Activated T-cell treated with anti-CD3 and anti-CD28 coated beads, Interleukin-2, amount 50 U/mL, for 72 hours (primary cell): Measurements from ENCODE around the gene P2RY14. TPM values are rescaled to one million over a fixed set of nuclear protein-coding genes. Genes with fewer than 3 reads are reported as not detected.

ENCODE experiments used
- ATAC-seq, 2 donors: fragments of 150-1000 bp; cut with Tn5 transposase; replicated peaks in 1 of 2; 2 replicates each; pipeline ENCODE4 v1.10.0; 2021; ENCODE audit warnings: moderate library complexity in 2 of 2, mild to moderate bottlenecking in 1 of 2
- DNase-seq, 2 donors: peaks; one replicate each; pipeline ENCODE4 v3.0.0; 2021 to 2022; ENCODE audit warnings: mixed read lengths in 1 of 2
- H3K27ac Mint-ChIP-seq: one replicate; pipeline ENCODE4 v1.8.0; 2022; ENCODE audit warnings: mild to moderate bottlenecking, moderate library complexity, mixed read lengths
- H3K27me3 Mint-ChIP-seq: one replicate; pipeline ENCODE4 v1.8.0; 2022; ENCODE audit warnings: low read depth, mixed read lengths
- H3K36me3 Mint-ChIP-seq, 2 donors: one replicate each; pipeline ENCODE4 v1.8.0; 2022; ENCODE audit warnings: mixed read lengths in 2 of 2, mild to moderate bottlenecking in 1 of 2; ENCODE audit not compliant: insufficient read depth in 2 of 2
- H3K4me1 Mint-ChIP-seq: one replicate; pipeline ENCODE4 v1.8.0; 2022; ENCODE audit warnings: low read depth, mixed read lengths
- H3K4me3 Mint-ChIP-seq, 2 donors: one replicate each; pipeline ENCODE4 v1.8.0; 2022; ENCODE audit warnings: mild to moderate bottlenecking in 2 of 2, mixed read lengths in 2 of 2, moderate library complexity in 2 of 2
- H3K9me3 Mint-ChIP-seq, 2 donors: one replicate each; pipeline ENCODE4 v1.8.0; 2022; ENCODE audit warnings: mixed read lengths in 2 of 2
- total RNA-seq, 2 donors: library from RNA; stranded (reverse); gene quantifications; one replicate each; pipeline ENCODE4 v1.2.3, GENCODE V29; 2022

Gene P2RY14
- total RNA-seq, 2 donors from 2014 or later = 0.34 to 0.51 TPM

DNA sequence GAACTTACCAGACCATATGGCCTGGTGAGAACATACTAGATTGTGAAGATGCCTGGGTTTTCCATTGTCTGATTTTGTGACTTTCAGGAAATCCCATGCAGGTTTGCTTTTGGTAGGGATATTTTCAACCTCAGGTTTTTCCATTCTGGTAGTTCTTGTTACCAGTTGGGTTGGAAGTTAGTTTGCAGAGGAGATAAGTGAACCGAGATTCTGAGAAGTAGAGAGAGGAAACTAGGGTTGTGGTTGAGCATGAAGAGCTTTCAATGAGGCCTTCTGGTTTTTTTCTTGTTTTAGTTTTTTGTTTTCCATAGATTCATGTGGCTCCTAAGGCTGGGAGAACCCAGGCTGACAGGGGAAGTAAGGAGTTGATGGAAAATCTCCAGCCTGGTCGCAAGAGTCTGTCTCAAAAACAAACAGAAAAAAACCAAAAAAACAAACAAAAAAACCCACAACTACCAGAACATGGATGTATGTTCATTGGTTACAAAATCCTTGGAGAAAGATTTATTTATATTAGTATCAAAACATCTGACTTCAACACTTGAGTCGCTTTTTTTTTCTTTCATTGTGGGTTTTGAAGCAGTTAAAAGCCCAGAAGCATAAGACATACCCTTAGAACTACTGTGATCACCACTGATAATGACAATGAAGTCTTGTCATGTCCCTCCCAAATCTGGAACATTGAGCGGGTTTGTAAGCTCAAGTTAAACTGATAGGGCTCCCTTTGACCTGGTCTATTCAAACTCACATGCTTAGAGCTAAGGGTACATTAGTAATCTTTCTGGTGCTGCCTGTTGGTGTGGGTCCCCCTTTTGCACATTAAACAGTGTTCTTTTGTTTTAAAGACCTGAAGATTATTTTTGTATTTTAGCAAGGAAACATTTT is 78.5 kb downstream of the P2RY14 start:
- H3K27me3 Mint-ChIP-seq = no peaks in the 10 kb centered on the region
- H3K36me3 Mint-ChIP-seq = peaks cover 16 to 40% of the 10 kb centered on the region in 2 donors
- ATAC-seq = peak in 1 of 2 donors; percentile 15
- peaks cover 71% of the 10 kb centered on the region for H3K4me1 Mint-ChIP-seq
- peak overlapping the region; percentile 85 to 97 for H3K4me3 Mint-ChIP-seq
- H3K9me3 Mint-ChIP-seq = no peaks in the 10 kb centered on the region
- DNase-seq = peak in 1 of 2 donors; percentile 13
- peak overlapping the region; percentile 97 for H3K27ac Mint-ChIP-seq

DNA sequence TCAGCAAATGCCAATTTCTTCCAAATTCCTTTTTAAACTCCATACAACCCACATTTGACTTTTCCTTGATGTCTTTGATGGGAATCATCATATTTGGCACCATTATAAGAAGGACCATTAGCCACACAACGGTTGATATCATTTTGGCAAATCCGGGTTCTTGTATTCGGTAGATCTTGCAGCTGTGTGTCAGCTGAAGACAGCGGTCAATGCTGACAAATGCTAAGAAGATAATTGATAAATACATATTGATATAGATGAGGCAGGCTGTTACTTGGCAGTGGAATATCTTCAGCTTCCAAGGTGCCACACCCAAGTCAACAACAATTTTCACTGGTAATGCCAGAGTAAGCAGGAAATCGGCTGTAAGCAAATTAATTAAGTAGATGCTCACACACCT is 79.5 kb downstream of the P2RY14 start:
- Mint-ChIP-seq H3K9me3 (peaks cover 0 to 3% of the 10 kb centered on the region in 2 donors), H3K36me3 (peaks cover 19 to 46% of the 10 kb centered on the region in 2 donors), H3K27ac (peak overlapping the region; percentile 97), H3K4me1 (peaks cover 69% of the 10 kb centered on the region), H3K4me3 (peak overlapping the region; percentile 85 to 97), H3K27me3 (no peaks in the 10 kb centered on the region)
- no peak for DNase-seq
- no peak for ATAC-seq

DNA sequence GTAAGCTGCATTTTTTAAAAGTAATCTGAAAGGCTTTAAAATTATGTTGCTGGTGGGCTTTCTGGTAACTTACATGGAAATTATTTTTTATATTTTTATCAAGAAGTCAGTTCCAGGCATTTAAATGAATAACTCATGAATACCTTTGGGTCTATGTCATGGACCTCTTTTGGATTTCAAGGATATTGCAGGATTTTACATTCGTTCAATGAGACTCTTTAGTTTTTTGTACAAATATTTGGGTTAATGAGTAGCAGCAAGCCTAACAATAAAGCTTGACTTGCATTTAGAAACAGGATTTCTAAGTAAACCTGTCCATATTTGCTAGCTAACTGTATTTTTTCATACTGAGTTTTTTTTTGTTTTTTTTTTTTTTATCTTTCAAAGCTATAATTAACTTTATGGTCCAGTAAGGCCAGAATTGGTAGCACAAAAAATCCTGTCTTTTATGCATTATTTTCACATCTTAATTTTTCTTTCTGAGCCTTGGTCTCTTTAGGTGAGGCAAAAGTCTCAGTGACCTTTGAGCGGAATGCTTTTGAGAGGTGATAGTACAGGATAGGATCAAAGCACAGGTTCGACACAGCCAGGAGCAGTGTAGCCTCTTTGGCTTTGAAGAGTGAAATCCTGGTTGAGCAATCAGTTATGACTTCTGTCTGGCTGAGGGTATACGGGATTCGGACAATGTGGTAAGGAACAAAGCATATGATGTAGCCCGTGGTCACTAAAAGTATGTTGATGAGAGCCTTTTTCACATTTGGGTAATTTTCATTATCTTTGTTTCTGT is 80.2 kb downstream of the P2RY14 start:
- H3K36me3 Mint-ChIP-seq = peaks cover 21 to 49% of the 10 kb centered on the region in 2 donors
- peaks cover 72% of the 10 kb centered on the region for H3K4me1 Mint-ChIP-seq
- no peaks in the 10 kb centered on the region for H3K27me3 Mint-ChIP-seq
- peak overlapping the region; percentile 97 for H3K27ac Mint-ChIP-seq
- no peak for ATAC-seq
- peaks cover 0 to 5% of the 10 kb centered on the region in 2 donors for H3K9me3 Mint-ChIP-seq
- H3K4me3 Mint-ChIP-seq = peak overlapping the region; percentile 85 to 97
- no peak for DNase-seq

DNA sequence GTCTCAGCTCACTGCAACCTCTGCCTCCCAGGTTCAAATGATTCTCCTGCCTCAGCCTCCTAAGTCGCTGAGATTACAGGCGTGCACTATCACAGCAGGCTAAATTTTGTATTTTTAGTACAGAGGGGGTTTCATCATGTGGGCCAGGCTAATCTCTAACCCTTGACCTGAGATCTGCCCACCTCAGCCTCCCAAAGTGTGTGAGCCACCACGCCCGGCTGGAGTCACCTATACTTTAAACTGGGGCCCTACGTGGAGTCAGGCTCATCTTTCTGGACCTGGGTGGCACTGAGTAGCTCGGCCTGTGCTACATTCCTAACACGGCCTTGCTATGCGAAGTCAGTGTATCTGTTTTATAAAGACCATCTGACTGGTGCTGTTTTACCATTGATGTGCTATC is 81.1 kb downstream of the P2RY14 start:
- ATAC-seq (no peak), DNase-seq (no peak)
- Mint-ChIP-seq H3K36me3 (peaks cover 23 to 54% of the 10 kb centered on the region in 2 donors), H3K27ac (no peak overlapping the region), H3K27me3 (no peaks in the 10 kb centered on the region), H3K9me3 (peaks cover 1 to 7% of the 10 kb centered on the region in 2 donors), H3K4me3 (no peak overlapping the region), H3K4me1 (peaks cover 81% of the 10 kb centered on the region)

DNA sequence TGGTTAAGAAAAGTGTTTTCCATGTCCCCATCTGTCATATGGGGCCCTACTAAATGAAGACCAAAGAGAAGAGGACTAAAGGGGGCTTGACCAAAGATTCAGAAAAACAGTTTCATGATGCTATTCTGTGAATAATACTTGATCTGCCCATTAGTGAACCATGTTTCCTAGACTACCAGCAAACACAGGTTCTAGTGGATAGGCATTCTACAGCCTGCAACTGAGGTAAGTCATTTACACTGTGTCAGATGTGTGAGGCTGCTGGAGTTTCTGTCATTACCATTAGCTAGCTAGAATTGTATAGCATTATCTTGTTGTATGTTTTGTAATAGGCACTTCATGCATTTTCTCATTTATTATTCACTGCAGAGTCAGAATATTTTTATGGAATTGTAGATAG is 81.9 kb downstream of the P2RY14 start:
- Mint-ChIP-seq H3K4me1 (peaks cover 86% of the 10 kb centered on the region), H3K27me3 (no peaks in the 10 kb centered on the region), H3K4me3 (peak overlapping the region in 1 of 2 donors; percentile 46), H3K27ac (peak overlapping the region; percentile 22), H3K36me3 (peaks cover 21 to 49% of the 10 kb centered on the region in 2 donors), H3K9me3 (peaks cover 1 to 7% of the 10 kb centered on the region in 2 donors)
- no peak for DNase-seq
- ATAC-seq = peak; percentile 17 to 41

DNA sequence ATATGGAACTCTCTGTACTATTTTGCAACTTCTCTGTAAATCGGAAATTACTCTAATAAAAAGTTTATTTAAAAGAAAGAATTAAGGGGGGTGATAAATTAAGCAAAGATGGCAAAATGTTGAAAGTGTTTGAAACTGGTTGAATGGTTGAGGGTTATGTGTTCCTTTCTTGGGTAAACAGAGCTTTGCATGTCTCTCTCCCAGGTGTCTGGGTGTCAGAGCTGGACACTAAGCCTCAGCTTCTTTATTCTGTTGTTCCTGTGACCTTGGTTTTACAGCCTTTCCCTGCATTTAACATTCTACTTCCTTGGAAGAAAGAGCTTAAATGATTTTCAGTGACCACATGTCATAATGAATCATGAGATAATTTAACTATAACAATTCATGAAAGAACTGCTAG is 82.5 kb downstream of the P2RY14 start:
- no peaks in the 10 kb centered on the region for H3K27me3 Mint-ChIP-seq
- H3K9me3 Mint-ChIP-seq = peaks cover 1 to 7% of the 10 kb centered on the region in 2 donors
- peaks cover 86% of the 10 kb centered on the region for H3K4me1 Mint-ChIP-seq
- H3K36me3 Mint-ChIP-seq = peaks cover 16 to 46% of the 10 kb centered on the region in 2 donors
- ATAC-seq (no peak), DNase-seq (no peak)
- peak overlapping the region; percentile 22 for H3K27ac Mint-ChIP-seq
- peak overlapping the region in 1 of 2 donors; percentile 46 for H3K4me3 Mint-ChIP-seq

DNA sequence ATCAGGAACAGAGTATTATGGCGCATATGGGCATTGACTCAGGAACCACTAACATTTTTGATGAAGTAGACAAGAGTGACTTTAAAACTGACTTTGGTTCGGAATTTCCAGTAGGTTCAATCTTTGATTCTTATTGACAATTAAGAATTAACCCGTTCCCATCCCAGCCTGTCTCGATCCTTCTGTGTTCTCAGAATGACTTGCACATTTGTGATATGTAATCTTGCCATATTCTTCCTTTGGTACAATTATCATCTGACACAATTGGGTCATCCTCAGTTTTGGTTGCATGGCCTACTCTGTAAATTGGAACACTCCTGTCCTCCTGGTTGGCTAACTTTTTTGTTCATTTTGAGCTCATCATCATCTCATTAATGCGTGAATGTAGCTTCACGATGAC is 85.8 kb downstream of the P2RY14 start:
- peaks cover 6 to 18% of the 10 kb centered on the region in 2 donors for H3K36me3 Mint-ChIP-seq
- peaks cover 89% of the 10 kb centered on the region for H3K4me1 Mint-ChIP-seq
- ATAC-seq (peak in 1 of 2 donors; percentile 14), DNase-seq (no peak)
- no peaks in the 10 kb centered on the region for H3K27me3 Mint-ChIP-seq
- H3K27ac Mint-ChIP-seq = peak overlapping the region; percentile 46
- peak overlapping the region in 1 of 2 donors; percentile 2 for H3K4me3 Mint-ChIP-seq
- peaks cover 1 to 7% of the 10 kb centered on the region in 2 donors for H3K9me3 Mint-ChIP-seq

DNA sequence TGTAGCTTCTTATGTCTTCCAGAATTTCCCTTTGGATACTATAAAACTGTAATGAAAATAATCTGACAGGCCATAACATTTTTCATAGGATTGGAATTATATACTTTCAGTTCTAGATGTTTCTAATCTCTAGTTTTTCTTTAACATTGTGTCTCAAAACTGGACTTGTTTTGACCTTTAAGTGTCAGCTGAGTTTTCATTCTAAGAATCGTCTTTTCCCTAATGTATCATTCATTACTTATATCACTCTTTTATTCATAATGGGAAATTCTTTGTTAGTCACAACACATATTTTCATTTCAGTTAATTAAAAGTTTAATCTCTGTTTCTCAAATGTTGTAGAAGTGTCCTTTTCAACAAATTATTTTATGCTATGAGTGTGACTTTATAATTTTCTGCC is 87.2 kb downstream of the P2RY14 start:
- Mint-ChIP-seq H3K36me3 (peaks cover 6 to 18% of the 10 kb centered on the region in 2 donors), H3K9me3 (peaks cover 1 to 7% of the 10 kb centered on the region in 2 donors), H3K27ac (peak overlapping the region; percentile 100), H3K4me1 (peaks cover 87% of the 10 kb centered on the region), H3K4me3 (peak overlapping the region; percentile 72 to 94), H3K27me3 (no peaks in the 10 kb centered on the region)
- DNase-seq = no peak
- peak; percentile 51 to 58 for ATAC-seq

DNA sequence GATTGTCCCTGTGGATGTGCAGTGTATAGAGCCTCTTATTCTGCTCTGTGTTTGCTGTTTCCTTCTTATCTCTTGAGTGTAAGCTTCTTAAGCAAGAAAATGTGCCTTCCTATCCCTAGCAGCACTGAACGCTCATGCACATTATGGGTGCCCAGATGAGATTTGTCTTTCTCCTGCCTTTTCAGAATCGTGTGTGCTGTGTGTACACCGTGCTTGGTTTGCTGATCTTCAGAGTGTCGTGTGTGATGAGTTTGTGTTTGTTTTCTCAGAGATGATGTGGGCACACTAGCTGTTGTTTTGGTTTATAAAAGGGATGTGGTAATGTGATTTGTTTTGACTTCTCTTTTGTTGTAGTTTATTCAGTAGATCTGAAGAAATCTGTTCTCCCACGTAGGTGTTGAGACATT is 95.1 kb downstream of the P2RY14 start:
- H3K4me3 Mint-ChIP-seq = peak overlapping the region; percentile 75 to 84
- H3K27me3 Mint-ChIP-seq = no peaks in the 10 kb centered on the region
- DNase-seq (peak in 1 of 2 donors; percentile 27), ATAC-seq (peak; percentile 73 to 80)
- peaks cover 51% of the 10 kb centered on the region for H3K4me1 Mint-ChIP-seq
- H3K9me3 Mint-ChIP-seq = no peaks in the 10 kb centered on the region
- peak overlapping the region; percentile 54 for H3K27ac Mint-ChIP-seq
- H3K36me3 Mint-ChIP-seq = no peaks in the 10 kb centered on the region

DNA sequence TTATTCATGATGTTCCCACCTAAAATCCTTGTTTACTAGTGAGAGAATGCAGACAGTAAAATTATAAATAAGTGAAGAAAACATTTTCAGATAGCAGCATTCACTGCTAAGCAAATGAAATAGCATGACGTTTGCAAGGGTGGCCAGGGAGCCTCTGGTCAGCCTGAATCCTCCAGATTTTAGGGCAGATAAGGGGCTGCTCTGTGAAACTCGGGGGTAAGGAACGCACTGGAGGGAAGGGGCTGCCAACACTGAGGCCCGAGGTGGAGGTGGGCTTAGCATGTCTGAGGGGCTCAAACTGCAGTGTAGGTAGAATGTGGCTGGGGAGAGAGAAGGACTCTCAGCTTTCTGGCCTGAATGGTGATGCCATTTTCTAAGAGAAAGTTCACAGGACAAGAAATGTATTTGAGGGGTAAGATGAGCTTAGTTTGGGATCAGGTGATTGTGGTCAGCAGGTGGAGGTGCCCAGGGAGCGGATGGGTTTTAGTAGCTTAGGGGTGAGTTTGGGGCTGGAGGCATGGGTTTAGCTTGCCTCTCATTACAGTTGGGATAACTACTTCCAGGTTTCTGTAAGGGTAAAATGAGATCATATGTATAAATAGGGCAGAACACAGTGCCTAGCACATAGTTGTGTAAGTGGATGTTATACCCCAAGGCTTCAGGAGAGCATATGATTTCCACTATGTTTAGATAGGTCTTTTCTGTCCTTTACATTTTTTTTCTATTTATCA is 95.8 kb downstream of the P2RY14 start:
- DNase-seq = no peak
- H3K36me3 Mint-ChIP-seq = no peaks in the 10 kb centered on the region
- H3K27me3 Mint-ChIP-seq = no peaks in the 10 kb centered on the region
- H3K4me1 Mint-ChIP-seq = peaks cover 44% of the 10 kb centered on the region
- peak overlapping the region; percentile 4 for H3K27ac Mint-ChIP-seq
- H3K4me3 Mint-ChIP-seq = peak overlapping the region; percentile 75 to 84
- no peaks in the 10 kb centered on the region for H3K9me3 Mint-ChIP-seq
- no peak for ATAC-seq

DNA sequence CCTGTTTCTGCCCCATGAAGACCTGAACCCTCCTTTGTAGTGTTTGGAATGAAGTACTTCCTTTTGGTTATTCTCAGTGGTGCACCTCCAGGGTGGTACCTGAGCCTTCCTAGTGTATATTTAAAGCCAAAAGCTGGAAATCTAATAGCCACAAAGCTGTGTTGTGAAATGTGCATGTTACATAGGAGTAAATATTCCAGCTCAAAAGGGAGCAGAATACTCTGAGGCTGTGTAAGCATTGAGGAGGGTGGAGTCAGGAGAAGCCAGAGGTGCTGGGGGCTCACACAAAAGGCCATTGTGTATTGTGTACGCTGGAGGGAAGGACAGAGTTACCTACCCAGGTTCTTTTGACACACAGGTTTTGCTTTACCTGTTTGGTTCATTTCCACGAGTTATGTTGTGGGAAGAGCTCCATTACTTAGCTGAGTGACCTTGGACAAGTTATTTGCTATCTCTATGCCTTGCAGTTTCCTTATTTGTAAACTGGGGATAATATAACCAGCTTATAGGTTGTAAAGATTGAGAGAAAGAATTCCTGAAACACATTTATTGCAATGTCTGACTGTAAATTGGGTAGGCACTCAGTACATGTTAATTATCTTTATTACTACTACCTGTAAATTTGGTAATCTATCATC is 100.0 kb downstream of the P2RY14 start:
- no peaks in the 10 kb centered on the region for H3K36me3 Mint-ChIP-seq
- peaks cover 17% of the 10 kb centered on the region for H3K4me1 Mint-ChIP-seq
- no peaks in the 10 kb centered on the region for H3K9me3 Mint-ChIP-seq
- H3K27ac Mint-ChIP-seq = no peak overlapping the region
- no peak for ATAC-seq
- no peak for DNase-seq
- no peak overlapping the region for H3K4me3 Mint-ChIP-seq
- H3K27me3 Mint-ChIP-seq = no peaks in the 10 kb centered on the region

DNA sequence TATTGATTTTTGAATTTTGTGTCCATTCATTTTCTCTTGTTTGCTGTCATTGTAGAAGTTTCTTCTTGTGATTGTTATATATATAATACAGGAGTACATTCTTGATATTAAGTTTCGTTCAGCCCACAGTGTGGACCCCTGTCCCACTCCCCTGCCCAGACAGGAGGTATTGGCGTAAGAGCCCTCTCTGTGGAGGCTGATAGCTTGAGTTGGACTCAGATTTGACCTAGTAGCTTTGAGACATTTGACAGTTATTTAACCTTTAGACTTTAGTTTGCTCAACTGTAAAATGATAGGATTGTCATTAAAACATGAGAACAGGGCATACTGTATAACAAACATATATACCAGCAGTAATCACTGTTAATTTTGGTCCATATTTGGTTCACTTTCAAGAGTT is 102.4 kb downstream of the P2RY14 start:
- H3K36me3 Mint-ChIP-seq = no peaks in the 10 kb centered on the region

More for the DNA sequence above, 102.4 kb downstream of the P2RY14 start:
- no peak overlapping the region for H3K4me3 Mint-ChIP-seq
- no peaks in the 10 kb centered on the region for H3K9me3 Mint-ChIP-seq
- peaks cover 29% of the 10 kb centered on the region for H3K4me1 Mint-ChIP-seq
- no peaks in the 10 kb centered on the region for H3K27me3 Mint-ChIP-seq
- DNase-seq (no peak), ATAC-seq (no peak)
- no peak overlapping the region for H3K27ac Mint-ChIP-seq
